BJ (cell line): ENCODE data around the gene IL11. TPM values are rescaled to one million over a fixed set of nuclear protein-coding genes. Genes with fewer than 3 reads are reported as not detected.

ENCODE experiments used
- CTCF ChIA-PET: fragments of 350-600 bp; formaldehyde crosslinking; extraction: SDS; loops from one replicate; lab custom pipeline; 2021; ENCODE audit warnings: antibody characterized with exemption, inconsistent platforms; lab: Yijun Ruan, JAX
- POLR2A ChIA-PET: fragments of 300-600 bp; sonication (Branson Sonifier 250); formaldehyde crosslinking; extraction: SDS; loops from one replicate; lab custom pipeline; 2021; ENCODE audit warnings: antibody characterized with exemption; lab: Charles Lee
- DNase-seq: peaks from one replicate; pipeline ENCODE4 v3.0.0-alpha.2; 2011; ENCODE audit warnings: low read depth
- H3K27me3 ChIP-seq: 2 replicates; pipeline ENCODE4 v1.6.0; 2011; ENCODE audit warnings: low read length; ENCODE audit not compliant: control insufficient read depth, insufficient read depth
- H3K36me3 ChIP-seq: 2 replicates; pipeline ENCODE4 v1.5.1; 2011; ENCODE audit warnings: low read length; ENCODE audit not compliant: control insufficient read depth, insufficient read depth
- H3K4me3 ChIP-seq: 2 replicates; pipeline ENCODE4 v1.5.1; 2011; ENCODE audit warnings: low read depth, mild to moderate bottlenecking, control low read depth, low read length
- CTCF ChIP-seq: IDR thresholded peaks from 2 replicates; pipeline ENCODE4 v1.5.1; 2011; ENCODE audit warnings: low read depth, mild to moderate bottlenecking, control low read depth, inconsistent platforms, low read length, moderate library complexity; ENCODE audit not compliant: insufficient read depth
- polyA plus RNA-seq: library from polyadenylated mRNA; depleted of rRNA; stranded (reverse); fragments of >200 nt; gene quantifications from 2 replicates; pipeline ENCODE4 v1.2.3, GENCODE V29; 2011

IL11 gene
- polyA plus RNA-seq, 1 experiment: 16.4 TPM

GRCh38 chr19:55325172-55325571 is 45.1 kb downstream of the IL11 start, which contains the start of gene TMEM150B:
Gene TMEM150B (minus strand): TSS chr19:55325341. CDS start chr19:55321036, 4,305 bp downstream.
- DNase-seq: no peak
- no peak for TF ChIP-seq CTCF
- Histone ChIP-seq H3K4me3 (no peak within 1 kb of the TSS), H3K36me3 (no peaks in the 10 kb centered on the region), H3K27me3 (no peaks in the 10 kb centered on the region)
- ChIA-PET POLR2A (interaction anchor here (0.6 kb wide), 1 partner anchor 49 kb away, joined by 4 read pairs; no protein-coding TSS in a partner anchor), CTCF (interaction anchor here (1.3 to 1.6 kb wide), 2 partner anchors 15 to 93 kb away, joined by 3 to 5 read pairs; no protein-coding TSS in a partner anchor)

DNA sequence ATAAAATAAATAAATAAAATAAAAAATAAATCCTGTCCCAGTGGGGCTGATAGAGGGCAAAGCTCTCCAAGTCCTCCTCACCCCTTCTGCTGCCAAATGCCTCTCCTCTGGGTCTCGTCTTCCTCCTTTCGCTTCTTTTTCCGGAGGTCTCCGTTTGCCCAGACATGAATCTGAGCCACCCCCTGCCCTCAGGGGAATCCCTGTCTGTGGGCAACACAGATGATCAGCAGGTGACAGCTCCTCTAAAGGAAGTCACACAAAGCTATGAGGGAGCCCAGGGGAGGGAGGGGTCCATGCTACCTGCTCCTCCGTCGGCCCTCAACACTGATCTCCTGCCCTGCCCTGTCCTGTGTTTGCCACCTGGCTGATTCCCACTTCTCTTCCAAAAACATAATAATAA is 45.6 kb downstream of the IL11 start:
- TF ChIP-seq CTCF: no peak
- Histone ChIP-seq H3K27me3 (no peaks in the 10 kb centered on the region), H3K4me3 (no peak overlapping the region), H3K36me3 (no peaks in the 10 kb centered on the region)
- ChIA-PET POLR2A (interaction anchor here (0.6 kb wide), 1 partner anchor 49 kb away, joined by 4 read pairs; no protein-coding TSS in a partner anchor), CTCF (interaction anchor here (1.3 to 1.6 kb wide), 2 partner anchors 16 to 94 kb away, joined by 3 to 5 read pairs; no protein-coding TSS in a partner anchor)
- DNase-seq: no peak

DNA sequence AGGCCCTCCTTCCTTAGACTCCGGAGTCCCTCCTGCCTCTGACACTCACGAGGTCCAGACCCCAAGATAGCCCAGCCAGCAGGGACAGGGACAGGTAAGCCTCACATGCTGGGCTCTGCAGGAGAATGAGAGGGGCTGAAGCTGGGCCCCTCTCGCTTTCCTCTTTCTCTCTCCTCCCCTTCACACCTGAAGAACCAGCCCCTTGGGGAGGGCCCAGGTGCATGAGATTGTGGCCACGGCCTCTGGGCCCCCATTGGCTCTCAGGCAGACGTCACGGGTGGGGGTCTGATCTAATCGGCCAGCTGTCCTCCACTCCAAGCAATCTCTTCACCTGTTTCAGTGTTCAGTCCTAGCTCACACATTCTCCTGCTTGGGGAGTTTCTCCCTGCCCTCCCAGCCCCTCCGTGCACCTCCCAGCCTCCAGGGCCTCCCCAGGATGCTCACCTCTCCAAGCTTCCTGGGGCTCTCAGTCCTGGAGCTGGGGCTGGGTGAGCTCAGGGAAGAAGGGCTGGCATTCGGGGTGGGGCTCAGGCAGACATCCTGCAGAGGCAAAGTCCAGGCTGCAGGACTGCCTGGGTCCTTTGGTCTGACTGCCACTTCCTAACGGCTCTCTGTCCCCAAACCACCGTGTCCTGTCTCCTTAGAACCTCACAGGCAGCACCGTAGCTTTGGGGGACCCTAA is 47.9 kb downstream of the IL11 start:
- no peaks in the 10 kb centered on the region for H3K36me3 ChIP-seq
- H3K27me3 ChIP-seq: no peaks in the 10 kb centered on the region
- POLR2A ChIA-PET: interaction anchor here (0.6 kb wide), 1 partner anchor 28 kb away, joined by 4 read pairs; no protein-coding TSS in a partner anchor
- no peak for TF ChIP-seq CTCF
- CTCF ChIA-PET: interaction anchor here (1.1 to 2.2 kb wide), 5 partner anchors 10 to 60 kb away, joined by 3 to 12 read pairs (median 4); no protein-coding TSS in a partner anchor
- no peak for DNase-seq
- no peak overlapping the region for H3K4me3 ChIP-seq

- no peak for TF ChIP-seq CTCF
- DNase-seq: no peak
- POLR2A ChIA-PET: no interaction called here
- CTCF ChIA-PET: interaction anchor here (1.4 to 2.2 kb wide), 2 partner anchors 15 to 20 kb away, joined by 3 to 12 read pairs; no protein-coding TSS in a partner anchor
- no peaks in the 10 kb centered on the region for H3K36me3 ChIP-seq
- H3K27me3 ChIP-seq: no peaks in the 10 kb centered on the region
- H3K4me3 ChIP-seq: no peak overlapping the region
These were observed 48.7 kb downstream of the IL11 start for GRCh38 chr19:55321466-55322137.
